HepG2 (cell line): ENCODE results near the gene CASTOR1. TPM values are rescaled to one million over a fixed set of nuclear protein-coding genes. Genes with fewer than 3 reads are reported as not detected.
A peak's percentile ranks its signal among the peaks of the same experiment; 100 is the strongest.

ENCODE experiments used
- ATAC-seq: fragments of 200-7000 bp; cut with Tn5 transposase; 3 replicates; pipeline ENCODE4 v1.9.1; 2020; ENCODE audit warnings: mild to moderate bottlenecking, moderate library complexity
- BruUV-seq: library from RNA; stranded (reverse); fragments of 400-500 nt; replicated peaks from 2 replicates; lab custom pipeline; 2021; lab: Mats Ljungman, UMichigan
- CTCF ChIA-PET: fragments of 300-600 bp; formaldehyde crosslinking; extraction: SDS; loops from one replicate; lab custom pipeline; 2021; ENCODE audit warnings: low total read pairs, inconsistent platforms, low intra/inter-chr PET ratio; lab: Yijun Ruan, JAX
- POLR2A ChIA-PET: fragments of 350-600 bp; sonication (Branson Sonifier 250); formaldehyde crosslinking; loops from one replicate; lab custom pipeline; 2020; ENCODE audit warnings: antibody characterized with exemption, inconsistent platforms; lab: Yijun Ruan, JAX
- DNase-seq: peaks from one replicate; pipeline ENCODE4 v3.0.0-alpha.2; 2015; ENCODE audit warnings: low spot score
- FAIRE-seq: peaks from 3 replicates; lab custom pipeline; 2011; peaks lifted over from hg19 to GRCh38; lab: Jason Lieb, UNC
- H2AFZ ChIP-seq: one replicate; pipeline ENCODE4 v1.6.1; 2011; ENCODE audit warnings: low read length, inconsistent platforms
- H3K27ac ChIP-seq: fragments of 300-600 bp; 3 replicates; pipeline ENCODE4 v1.8.0; 2011; ENCODE audit warnings: mixed run types, mild to moderate bottlenecking, mixed read lengths, low read length, inconsistent platforms; ENCODE audit not compliant: insufficient read depth; ENCODE audit errors: extremely low read length
- H3K27me3 ChIP-seq, 2 experiments: fragments of 200-600 bp in 1 of 2; 2 replicates in 1 of 2; 3 replicates in 1 of 2; pipeline versions ENCODE4 v1.6.0 to v1.8.0; 2011; ENCODE audit warnings: low read length in 2 of 2, mild to moderate bottlenecking in 2 of 2, moderate library complexity in 2 of 2, inconsistent platforms in 1 of 2; ENCODE audit not compliant: insufficient read depth in 2 of 2, control insufficient read depth in 1 of 2
- H3K36me3 ChIP-seq, 2 experiments: fragments of 200-600 bp in 1 of 2; replicated peaks in 1 of 2; 2 replicates in 1 of 2; 3 replicates in 1 of 2; pipeline versions ENCODE4 v1.5.1 to v1.8.0; 2011; ENCODE audit warnings: low read length in 2 of 2, inconsistent platforms in 1 of 2; ENCODE audit not compliant: insufficient read depth in 2 of 2, control insufficient read depth in 1 of 2
- H3K4me1 ChIP-seq: 2 replicates; pipeline ENCODE4 v1.5.1; 2012; ENCODE audit warnings: low read length, inconsistent platforms; ENCODE audit not compliant: insufficient read depth
- H3K4me2 ChIP-seq: 2 replicates; pipeline ENCODE4 v1.6.0; 2011; ENCODE audit warnings: low read depth, low read length, inconsistent platforms
- H3K4me3 ChIP-seq, 3 experiments: fragments of 200-600 bp in 1 of 3; sonication (generic), shearing (Covaris generic) in 1 of 3; replicated peaks in 1 of 3; 2 replicates each; pipeline ENCODE4 v1.5.1; 2011 to 2016; ENCODE audit warnings: low read length in 3 of 3, inconsistent platforms in 2 of 3, low read depth in 2 of 3, mild to moderate bottlenecking in 2 of 3, control low read depth in 1 of 3, mixed read lengths in 1 of 3; ENCODE audit not compliant: insufficient read depth in 1 of 3
- H3K79me2 ChIP-seq: one replicate; pipeline ENCODE4 v1.6.1; 2011; ENCODE audit warnings: low read length, inconsistent platforms; ENCODE audit not compliant: insufficient read depth
- H3K9ac ChIP-seq: 2 replicates; pipeline ENCODE4 v1.6.0; 2011; ENCODE audit warnings: mild to moderate bottlenecking, low read depth, low read length, inconsistent platforms; ENCODE audit not compliant: insufficient read depth
- H3K9me3 ChIP-seq: 2 replicates; pipeline ENCODE4 v1.5.1; 2012; ENCODE audit warnings: mild to moderate bottlenecking, low read length
- H4K20me1 ChIP-seq: 2 replicates; pipeline ENCODE4 v1.6.0; 2011; ENCODE audit warnings: inconsistent platforms, mild to moderate bottlenecking, low read length, moderate library complexity; ENCODE audit not compliant: insufficient read depth
- CBX1 ChIP-seq: IDR thresholded peaks from one replicate; pipeline ENCODE4 v1.6.1; 2016; ENCODE audit warnings: antibody characterized with exemption, low read depth
- CC2D1A ChIP-seq: sonication (generic); formaldehyde crosslinking; IDR thresholded peaks from 2 replicates; pipeline ENCODE4 v1.8.1; 2023; ENCODE audit warnings: mild to moderate bottlenecking, missing genetic modification reagents
- FOSL1 ChIP-seq: sonication (generic); formaldehyde crosslinking; IDR thresholded peaks from 2 replicates; pipeline ENCODE4 v1.9.0; 2021; ENCODE audit warnings: missing genetic modification reagents, borderline replicate concordance
- HNRNPUL1 ChIP-seq: fragments of 200-400 bp; formaldehyde crosslinking; IDR thresholded peaks from 2 replicates; pipeline ENCODE4 v1.6.1; 2017; ENCODE audit warnings: low read depth, mild to moderate bottlenecking, low read length, moderate library complexity
- HOXA7 ChIP-seq: sonication (generic); formaldehyde crosslinking; IDR thresholded peaks from 2 replicates; pipeline ENCODE4 v1.8.1; 2022; ENCODE audit warnings: mild to moderate bottlenecking, missing genetic modification reagents, moderate library complexity
- KDM4B ChIP-seq: sonication (generic); formaldehyde crosslinking; IDR thresholded peaks from 2 replicates; pipeline ENCODE4 v1.4.0; 2020; ENCODE audit warnings: missing genetic modification reagents
- PAWR ChIP-seq: sonication (generic); formaldehyde crosslinking; IDR thresholded peaks from 2 replicates; pipeline ENCODE4 v1.4.0; 2020; ENCODE audit warnings: missing genetic modification reagents, mild to moderate bottlenecking, borderline replicate concordance
- RFXAP ChIP-seq: sonication (generic); formaldehyde crosslinking; IDR thresholded peaks from 2 replicates; pipeline ENCODE4 v1.4.0; 2020; ENCODE audit warnings: missing genetic modification reagents, borderline replicate concordance
- SP140L ChIP-seq: sonication (generic); formaldehyde crosslinking; IDR thresholded peaks from 2 replicates; pipeline ENCODE4 v1.4.0; 2020; ENCODE audit warnings: missing genetic modification reagents, borderline replicate concordance
- STAG1 ChIP-seq: sonication (generic); formaldehyde crosslinking; IDR thresholded peaks from 2 replicates; pipeline ENCODE4 v1.4.0; 2020; ENCODE audit warnings: missing genetic modification reagents
- THAP11 ChIP-seq: IDR thresholded peaks from 2 replicates; pipeline ENCODE4 v1.6.1; 2016; ENCODE audit warnings: missing biosample characterization, missing genetic modification reagents
- ZNF121 ChIP-seq: sonication (generic); formaldehyde crosslinking; IDR thresholded peaks from 2 replicates; pipeline ENCODE4 v1.5.0; 2020; ENCODE audit warnings: mild to moderate bottlenecking, missing genetic modification reagents
- ZNF234 ChIP-seq: sonication (generic); formaldehyde crosslinking; conservative IDR thresholded peaks from 2 replicates; pipeline ENCODE4 v1.5.1; 2020; ENCODE audit warnings: mild to moderate bottlenecking, missing genetic modification reagents
- WGBS: methylation state at CpG from one replicate; pipeline ENCODE4 v1.1.6; 2017; ENCODE audit warnings: low lambda C conversion rate; 5-methylcytosine and 5-hydroxymethylcytosine counted together
- in situ Hi-C: cut with HindIII; loops from 2 replicates; pipeline ENCODE4 v1.10.0; 2017; ENCODE audit warnings: low pct_unique_long_range_greater_than_20kb; ENCODE audit not compliant: extremely low pct_ligation_motif_present
- intact Hi-C: fragments of 100-400 bp; cut with micrococcal nuclease; formaldehyde crosslinking; loops from one replicate; pipeline ENCODE4 v1.10.0; 2022; ENCODE audit not compliant: unreplicated experiment
- polyA plus RNA-seq, 8 experiments: library from polyadenylated mRNA; depleted of rRNA in 3 of 8; stranded (reverse) in 7 of 8; unstranded in 1 of 8; fragments of >200 nt; fragmentation: Illumina TruSeq in 4 of 8; extraction: Trizol in 4 of 8; gene quantifications; 2 replicates each; pipeline versions ENCODE4 v1.2.1 to v1.2.3, GENCODE V29; 2011 to 2016; ENCODE audit warnings: low read depth in 4 of 8, missing spikeins in 1 of 8, mixed read lengths in 1 of 8; ENCODE audit not compliant: insufficient read depth in 1 of 8
- total RNA-seq, 5 experiments: library from RNA; depleted of rRNA; stranded (reverse); fragments of >200 nt; fragmentation: Illumina TruSeq; extraction: Trizol; gene quantifications; 2 replicates each; pipeline ENCODE4 v1.2.3, GENCODE V29; 2016; ENCODE audit warnings: low read depth in 1 of 5
- TF ChIP-seq, protein P1 (sequence below): sonication (generic); formaldehyde crosslinking; IDR thresholded peaks from 2 replicates; pipeline ENCODE4 v1.5.0; 2020; ENCODE audit warnings: mild to moderate bottlenecking, missing genetic modification reagents, moderate library complexity
- TF ChIP-seq, protein P2 (sequence below): sonication (generic); formaldehyde crosslinking; IDR thresholded peaks from 2 replicates; pipeline ENCODE4 v1.8.1; 2023; ENCODE audit warnings: mild to moderate bottlenecking, missing genetic modification reagents, borderline replicate concordance
- TF ChIP-seq, protein P3 (sequence below): sonication (generic); formaldehyde crosslinking; IDR thresholded peaks from 2 replicates; pipeline ENCODE4 v1.5.0; 2020; ENCODE audit warnings: missing genetic modification reagents
- TF ChIP-seq, protein P4 (sequence below): IDR thresholded peaks from 2 replicates; pipeline ENCODE4 v1.6.1; 2012; ENCODE audit warnings: low read length, improper control_type of control experiment

CASTOR1 gene
- total and polyA plus RNA-seq, 2 of the 13 experiments (the other 11 are each of a cell fraction or from before 2014, with no cell fraction given): 2.6 to 4.4 TPM

DNA sequence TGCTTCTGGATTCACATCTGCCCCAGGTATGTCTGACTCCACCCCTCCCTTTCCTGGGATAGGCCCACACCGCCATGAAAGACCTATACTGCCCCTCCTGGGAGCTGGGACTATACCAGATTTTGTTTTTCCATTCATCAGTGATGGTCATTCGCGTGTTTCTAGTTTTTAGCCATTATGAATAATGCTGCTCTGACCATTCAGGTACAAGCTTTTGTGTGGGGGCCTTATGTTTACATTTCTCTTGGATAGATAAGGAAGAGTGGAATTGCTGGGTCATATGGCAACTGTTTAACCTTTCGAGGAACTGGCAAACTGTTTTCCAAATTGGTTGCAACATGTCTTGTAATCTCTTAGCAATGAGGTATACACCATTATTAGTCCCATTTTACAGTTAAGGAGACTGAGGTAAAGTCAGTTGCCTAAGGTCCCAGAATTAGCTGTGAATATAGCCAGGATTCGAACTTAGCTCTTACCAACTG, 38.6 kb upstream of the CASTOR1 start (continued):
- TF ChIP-seq, protein P1, sequence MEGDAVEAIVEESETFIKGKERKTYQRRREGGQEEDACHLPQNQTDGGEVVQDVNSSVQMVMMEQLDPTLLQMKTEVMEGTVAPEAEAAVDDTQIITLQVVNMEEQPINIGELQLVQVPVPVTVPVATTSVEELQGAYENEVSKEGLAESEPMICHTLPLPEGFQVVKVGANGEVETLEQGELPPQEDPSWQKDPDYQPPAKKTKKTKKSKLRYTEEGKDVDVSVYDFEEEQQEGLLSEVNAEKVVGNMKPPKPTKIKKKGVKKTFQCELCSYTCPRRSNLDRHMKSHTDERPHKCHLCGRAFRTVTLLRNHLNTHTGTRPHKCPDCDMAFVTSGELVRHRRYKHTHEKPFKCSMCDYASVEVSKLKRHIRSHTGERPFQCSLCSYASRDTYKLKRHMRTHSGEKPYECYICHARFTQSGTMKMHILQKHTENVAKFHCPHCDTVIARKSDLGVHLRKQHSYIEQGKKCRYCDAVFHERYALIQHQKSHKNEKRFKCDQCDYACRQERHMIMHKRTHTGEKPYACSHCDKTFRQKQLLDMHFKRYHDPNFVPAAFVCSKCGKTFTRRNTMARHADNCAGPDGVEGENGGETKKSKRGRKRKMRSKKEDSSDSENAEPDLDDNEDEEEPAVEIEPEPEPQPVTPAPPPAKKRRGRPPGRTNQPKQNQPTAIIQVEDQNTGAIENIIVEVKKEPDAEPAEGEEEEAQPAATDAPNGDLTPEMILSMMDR (CRISPR knock-in tag): peak; percentile 45
- TF ChIP-seq RFXAP (CRISPR knock-in tag): no peak
- TF ChIP-seq STAG1 (CRISPR knock-in tag): peak; percentile 63
- TF ChIP-seq CC2D1A (CRISPR knock-in tag): no peak
- TF ChIP-seq, protein P2, sequence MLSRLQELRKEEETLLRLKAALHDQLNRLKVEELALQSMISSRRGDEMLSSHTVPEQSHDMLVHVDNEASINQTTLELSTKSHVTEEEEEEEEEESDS: no peak
- no peak for TF ChIP-seq ZNF121
- TF ChIP-seq, all 625 proteins: peak for 6

DNA sequence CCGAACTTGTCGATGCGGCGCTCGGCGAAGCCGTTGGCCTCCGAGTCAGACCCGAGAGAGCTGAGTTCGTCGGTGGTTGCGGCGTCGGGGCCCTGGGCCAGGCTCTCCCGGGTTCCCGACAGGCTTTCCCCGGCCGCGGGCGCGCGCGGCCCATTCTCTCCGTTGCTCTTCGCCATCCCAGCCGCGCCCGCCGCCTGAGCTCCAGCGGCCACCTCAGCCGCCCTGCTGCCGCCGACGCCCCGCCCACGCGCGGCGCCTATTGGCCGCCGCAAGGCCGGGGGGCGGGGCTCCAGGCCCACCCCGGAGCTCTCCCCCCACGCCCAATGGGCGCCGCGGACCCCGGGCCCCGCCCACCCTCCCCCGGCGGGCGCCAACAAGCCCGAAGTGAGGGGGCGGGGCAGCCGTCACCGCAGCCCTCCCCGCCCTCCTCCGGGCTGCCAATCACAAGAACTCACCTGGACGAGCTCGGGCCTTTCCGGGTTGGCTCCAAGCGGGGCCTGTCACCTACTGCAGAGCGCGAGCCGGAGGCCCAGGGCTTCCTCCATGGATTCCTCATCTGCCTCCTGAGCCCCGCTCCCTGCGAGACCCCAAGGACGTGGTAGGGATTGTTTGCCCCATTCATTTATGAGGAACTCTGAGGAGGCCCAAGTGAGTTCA, 37.5 kb upstream of the CASTOR1 start, which contains the start of gene TBC1D10A:
Gene TBC1D10A (minus strand): TSS at position 236 of the 657 bp plus-strand sequence. CDS start 60 bp downstream, at position 176.
- Histone ChIP-seq H3K4me2 (peak within 1 kb of the TSS; percentile 100), H3K27ac (peak within 1 kb of the TSS; percentile 60), H4K20me1 (no peaks in the 10 kb centered on the region), H3K79me2 (no peaks in the 10 kb centered on the region), H3K9ac (peak within 1 kb of the TSS; percentile 83), H3K27me3 (no peaks in the 10 kb centered on the region; a peak in 1 of 5 replicates), H3K9me3 (no peaks in the 10 kb centered on the region), H2AFZ (peak within 1 kb of the TSS; percentile 98), H3K4me1 (peaks cover 39% of the 10 kb centered on the region), H3K4me3 (peak within 1 kb of the TSS; percentile 89 to 95 (median 89)), H3K36me3 (peaks cover 0 to 6% of the 10 kb centered on the region in 2 experiments; a peak in 2 of 5 replicates)
- ATAC-seq: peak; percentile 92
- FAIRE-seq: peak; percentile 23
- DNase-seq: peak; percentile 90
- POLR2A ChIA-PET: interaction anchor here (0.8 to 3.6 kb wide), 11 partner anchors 9 to 560 kb away, joined by 3 to 39 read pairs (median 7); partner anchors contain the start of genes CASTOR1, CCDC157, RNF215 and SF3A1
- CTCF ChIA-PET: interaction anchor here (0.6 to 2.2 kb wide), 3 partner anchors 39 to 99 kb away, joined by 3 to 13 read pairs (median 4); partner anchors contain the start of gene MTFP1
- BruUV-seq: no TSS peak
- WGBS: 2% methylated on average over 6 of the region's 69 CpGs
- in situ Hi-C loops (no loop called here), intact Hi-C loops (loop anchor here (2.0 kb wide), 1 partner anchor 38 kb away; the partner anchor contains the start of gene CASTOR1)
- TF ChIP-seq THAP11 (CRISPR knock-in tag): no peak
- TF ChIP-seq SP140L (CRISPR knock-in tag): no peak
- no peak for TF ChIP-seq FOSL1 (CRISPR knock-in tag)
- TF ChIP-seq CBX1: no peak
- no peak for TF ChIP-seq ZNF234 (CRISPR knock-in tag)
- no peak for TF ChIP-seq PAWR (CRISPR knock-in tag)
- TF ChIP-seq HOXA7 (CRISPR knock-in tag): no peak
- TF ChIP-seq HNRNPUL1: no peak
- TF ChIP-seq, protein P3, sequence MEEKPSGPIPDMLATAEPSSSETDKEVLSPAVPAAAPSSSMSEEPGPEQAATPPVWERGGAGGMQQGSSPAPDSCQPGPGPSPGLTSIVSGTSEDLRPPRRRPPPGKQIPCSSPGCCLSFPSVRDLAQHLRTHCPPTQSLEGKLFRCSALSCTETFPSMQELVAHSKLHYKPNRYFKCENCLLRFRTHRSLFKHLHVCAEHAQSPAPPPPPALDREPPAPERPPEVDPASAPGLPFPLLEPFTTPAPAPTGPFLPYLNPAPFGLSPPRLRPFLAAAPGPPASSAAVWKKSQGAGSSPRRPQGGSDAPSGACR: no peak
- TF ChIP-seq, protein P4, sequence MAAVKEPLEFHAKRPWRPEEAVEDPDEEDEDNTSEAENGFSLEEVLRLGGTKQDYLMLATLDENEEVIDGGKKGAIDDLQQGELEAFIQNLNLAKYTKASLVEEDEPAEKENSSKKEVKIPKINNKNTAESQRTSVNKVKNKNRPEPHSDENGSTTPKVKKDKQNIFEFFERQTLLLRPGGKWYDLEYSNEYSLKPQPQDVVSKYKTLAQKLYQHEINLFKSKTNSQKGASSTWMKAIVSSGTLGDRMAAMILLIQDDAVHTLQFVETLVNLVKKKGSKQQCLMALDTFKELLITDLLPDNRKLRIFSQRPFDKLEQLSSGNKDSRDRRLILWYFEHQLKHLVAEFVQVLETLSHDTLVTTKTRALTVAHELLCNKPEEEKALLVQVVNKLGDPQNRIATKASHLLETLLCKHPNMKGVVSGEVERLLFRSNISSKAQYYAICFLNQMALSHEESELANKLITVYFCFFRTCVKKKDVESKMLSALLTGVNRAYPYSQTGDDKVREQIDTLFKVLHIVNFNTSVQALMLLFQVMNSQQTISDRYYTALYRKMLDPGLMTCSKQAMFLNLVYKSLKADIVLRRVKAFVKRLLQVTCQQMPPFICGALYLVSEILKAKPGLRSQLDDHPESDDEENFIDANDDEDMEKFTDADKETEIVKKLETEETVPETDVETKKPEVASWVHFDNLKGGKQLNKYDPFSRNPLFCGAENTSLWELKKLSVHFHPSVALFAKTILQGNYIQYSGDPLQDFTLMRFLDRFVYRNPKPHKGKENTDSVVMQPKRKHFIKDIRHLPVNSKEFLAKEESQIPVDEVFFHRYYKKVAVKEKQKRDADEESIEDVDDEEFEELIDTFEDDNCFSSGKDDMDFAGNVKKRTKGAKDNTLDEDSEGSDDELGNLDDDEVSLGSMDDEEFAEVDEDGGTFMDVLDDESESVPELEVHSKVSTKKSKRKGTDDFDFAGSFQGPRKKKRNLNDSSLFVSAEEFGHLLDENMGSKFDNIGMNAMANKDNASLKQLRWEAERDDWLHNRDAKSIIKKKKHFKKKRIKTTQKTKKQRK: no peak
- no peak for TF ChIP-seq KDM4B (CRISPR knock-in tag)
